Measurements from ENCODE around the gene ATXN7. TPM values are rescaled to one million over a fixed set of nuclear protein-coding genes. Genes with fewer than 3 reads are reported as not detected.
A peak's percentile ranks its signal among the peaks of the same experiment; 100 is the strongest.

The ATXN7 gene
- total and polyA plus RNA-seq, 10 of the 15 experiments (the other 5 are each of a cell fraction or from before 2014, with no cell fraction given) = 0.83 to 24.6 (median 8.5) TPM

DNA sequence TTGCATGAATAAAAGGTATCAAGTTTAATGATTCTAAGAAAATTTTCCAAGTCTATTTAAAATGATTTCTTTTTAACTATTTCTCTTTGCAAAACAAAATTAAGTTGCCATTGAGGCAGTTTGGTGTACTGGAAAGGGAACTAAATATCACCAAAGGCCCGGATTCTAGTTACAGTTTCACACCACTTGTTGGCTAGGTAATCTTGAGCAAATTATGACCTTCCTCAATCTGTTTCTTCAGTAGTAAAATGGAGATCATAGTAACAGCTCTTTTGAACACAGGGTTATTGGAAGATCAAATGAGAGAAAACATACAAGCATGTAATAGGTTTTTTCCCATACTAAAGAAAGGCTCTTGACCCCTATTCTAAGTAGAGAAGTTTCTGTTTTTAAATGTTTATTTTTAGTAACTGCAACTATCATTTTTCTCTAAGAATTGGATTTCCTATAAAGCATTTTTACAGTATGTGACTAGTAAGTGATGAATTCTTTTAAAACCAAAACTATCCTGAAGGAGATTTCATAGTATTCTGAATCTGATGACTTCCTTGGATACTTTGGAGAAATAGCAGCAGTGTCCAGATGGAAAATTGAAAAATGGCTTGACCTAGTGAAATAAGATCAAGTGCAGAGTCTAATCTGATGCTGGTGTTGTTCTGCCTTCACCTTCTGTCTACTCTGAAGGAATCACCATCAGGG lies 32.8 kb downstream of the ATXN7 start:
- ATAC-seq (peak; percentile 92), FAIRE-seq (peak; percentile 78), DNase-seq (ENCODE audit: low read depth, low spot score) (no peak)
- WGBS (ENCODE audit: insufficient coverage, insufficient replicate concordance, low lambda C conversion rate, missing lambda C conversion rate) = 0% methylated on average over 1 of the region's 1 CpG
- in situ Hi-C loops (cut with MboI) (no loop called here), intact Hi-C loops (cut with micrococcal nuclease; ENCODE audit: unreplicated experiment) (no loop called here)
- SMC1A ChIA-PET (ENCODE audit: uncharacterized antibody, unreplicated experiment) = interaction anchor here (0.6 to 2.3 kb wide), 9 partner anchors 13 to 1174 kb away, joined by 3 to 9 read pairs (median 5); no protein-coding TSS in a partner anchor
- no peak overlapping the region for H2AFZ ChIP-seq (ENCODE audit: control insufficient read depth, low read depth, low read length)
- RAD21 ChIA-PET (ENCODE audit: unreplicated experiment) = interaction anchor here (0.9 to 1.3 kb wide), 4 partner anchors 13 to 39 kb away, joined by 3 to 4 read pairs (median 4); no protein-coding TSS in a partner anchor
- peak overlapping the region; percentile 50 for H3K4me2 ChIP-seq (ENCODE audit: control insufficient read depth, insufficient read depth)
- POLR2A ChIA-PET = interaction anchor here (0.8 kb wide), 2 partner anchors 15 to 22 kb away, joined by 3 read pairs; no protein-coding TSS in a partner anchor
- no peak overlapping the region; the same call in 1 of the 2 replicates for H3K4me3 ChIP-seq
- H3K9ac ChIP-seq (ENCODE audit: control insufficient read depth, insufficient read depth, low read length) = no peak overlapping the region
- peaks cover 2 to 8% of the 10 kb centered on the region in 2 experiments for H3K36me3 ChIP-seq (ENCODE audit: control insufficient read depth in 2 of 2, insufficient read depth in 2 of 2, low read length in 1 of 2)
- no TSS peak for BruUV-seq (replicated peaks)
- H3K27ac ChIP-seq (ENCODE audit: control insufficient read depth, insufficient read depth) = peak overlapping the region; percentile 13
- H3K27me3 ChIP-seq (replicated peaks in 1 of 2; ENCODE audit: control insufficient read depth in 2 of 2, insufficient read depth in 2 of 2, low read length in 1 of 2) = no peaks in the 10 kb centered on the region
- H3K4me1 ChIP-seq (ENCODE audit: control insufficient read depth, insufficient read depth, low read length) = peaks cover 11% of the 10 kb centered on the region; the same call in 1 of the 2 replicates
- CTCF ChIA-PET = interaction anchor here (1.0 to 1.2 kb wide), 4 partner anchors 10 to 127 kb away, joined by 3 to 4 read pairs (median 3); no protein-coding TSS in a partner anchor
- no peaks in the 10 kb centered on the region; the same call in 2 of the 3 replicates for H3K9me3 ChIP-seq (replicated peaks; ENCODE audit: control insufficient read depth, insufficient read depth, low read length)
- H4K20me1 ChIP-seq (ENCODE audit: control insufficient read depth, insufficient read depth) = no peaks in the 10 kb centered on the region
- peaks cover 20% of the 10 kb centered on the region for H3K79me2 ChIP-seq (ENCODE audit: control insufficient read depth, insufficient read depth, low read length)
- TF ChIP-seq NFXL1 (IDR thresholded peaks at IDR 0.05; ENCODE audit: borderline replicate concordance) = 0 out of 2 replicates have a peak, but pooled peaks have one; percentile 4
- no peak for TF ChIP-seq MXI1 (IDR thresholded peaks at IDR 0.05; ENCODE audit: low read depth, low read length)
- TF ChIP-seq JUND (IDR thresholded peaks at IDR 0.05; ENCODE audit: low read depth, low read length) = no peak

DNA sequence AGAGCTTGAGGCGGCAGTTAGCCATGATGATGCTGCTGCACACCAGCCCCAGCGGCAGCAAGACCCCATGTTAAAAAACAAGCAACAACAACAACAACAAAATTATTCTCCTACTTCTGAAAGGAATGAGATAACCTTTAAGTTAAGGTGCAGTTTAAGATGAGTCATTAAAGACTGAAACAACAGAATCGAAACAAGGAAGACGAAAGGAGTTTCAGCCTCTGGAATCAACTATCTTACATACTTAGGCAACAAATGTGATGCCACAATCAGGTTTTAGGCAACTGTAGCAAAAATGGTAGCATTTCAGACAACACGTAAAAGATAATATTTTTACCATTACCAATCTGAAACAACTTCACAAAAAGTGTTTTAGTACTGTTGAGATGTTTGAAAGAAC lies 36.3 kb downstream of the ATXN7 start:
- Histone ChIP-seq H2AFZ (ENCODE audit: control insufficient read depth, low read depth, low read length) (no peak overlapping the region), H3K79me2 (ENCODE audit: control insufficient read depth, insufficient read depth, low read length) (peaks cover 14% of the 10 kb centered on the region), H4K20me1 (ENCODE audit: control insufficient read depth, insufficient read depth) (no peaks in the 10 kb centered on the region), H3K36me3 (ENCODE audit: control insufficient read depth in 2 of 2, insufficient read depth in 2 of 2, low read length in 1 of 2) (peaks cover 2 to 7% of the 10 kb centered on the region in 2 experiments), H3K27me3 (replicated peaks in 1 of 2; ENCODE audit: control insufficient read depth in 2 of 2, insufficient read depth in 2 of 2, low read length in 1 of 2) (no peaks in the 10 kb centered on the region), H3K4me2 (ENCODE audit: control insufficient read depth, insufficient read depth) (no peak overlapping the region), H3K4me1 (ENCODE audit: control insufficient read depth, insufficient read depth, low read length) (peaks cover 11% of the 10 kb centered on the region; the same call in 1 of the 2 replicates), H3K27ac (ENCODE audit: control insufficient read depth, insufficient read depth) (no peak overlapping the region), H3K9me3 (replicated peaks; ENCODE audit: control insufficient read depth, insufficient read depth, low read length) (no peaks in the 10 kb centered on the region; the same call in 2 of the 3 replicates), H3K4me3 (no peak overlapping the region), H3K9ac (ENCODE audit: control insufficient read depth, insufficient read depth, low read length) (no peak overlapping the region)
- ChIA-PET RAD21 (ENCODE audit: unreplicated experiment) (no interaction called here), CTCF (interaction anchor here (2.2 kb wide), 1 partner anchor 93 kb away, joined by 4 read pairs; no protein-coding TSS in a partner anchor), POLR2A (interaction anchor here (1.0 to 1.4 kb wide), 2 partner anchors 10 to 14 kb away, joined by 3 read pairs; no protein-coding TSS in a partner anchor), SMC1A (ENCODE audit: uncharacterized antibody, unreplicated experiment) (interaction anchor here (1.4 to 1.5 kb wide), 2 partner anchors 61 to 63 kb away, joined by 3 to 4 read pairs; no protein-coding TSS in a partner anchor)
- BruUV-seq (replicated peaks) = no TSS peak
- in situ Hi-C loops (cut with MboI) (no loop called here), intact Hi-C loops (cut with micrococcal nuclease; ENCODE audit: unreplicated experiment) (no loop called here)
- FAIRE-seq (no peak), DNase-seq (ENCODE audit: low read depth, low spot score) (no peak), ATAC-seq (no peak)
- 98% methylated on average over 5 of the region's 5 CpGs for WGBS (ENCODE audit: insufficient coverage, insufficient replicate concordance, low lambda C conversion rate, missing lambda C conversion rate)
- no peak for TF ChIP-seq KDM1A (IDR thresholded peaks at IDR 0.05; ENCODE audit: borderline replicate concordance)
- TF ChIP-seq YBX1 (IDR thresholded peaks at IDR 0.05) = no peak
- TF ChIP-seq IKZF1 (conservative IDR thresholded peaks at IDR 0.05) = no peak
- TF ChIP-seq TCF3 (IDR thresholded peaks at IDR 0.05; ENCODE audit: borderline replicate concordance, insufficient read depth, low read depth, low read length) = no peak
- no peak for TF ChIP-seq RCOR1 (conservative IDR thresholded peaks at IDR 0.05; ENCODE audit: low read depth, low read length)
- no peak for TF ChIP-seq BACH1 (IDR thresholded peaks at IDR 0.05; ENCODE audit: borderline replicate concordance)
- TF ChIP-seq SREBF2 (IDR thresholded peaks at IDR 0.05; ENCODE audit: low read length) = no peak
- no peak for TF ChIP-seq RELA (IDR thresholded peaks at IDR 0.05; ENCODE audit: borderline replicate concordance, partially characterized antibody)
- TF ChIP-seq MTA2 (IDR thresholded peaks at IDR 0.05; ENCODE audit: low read depth) = no peak
- TF ChIP-seq CBFB (IDR thresholded peaks at IDR 0.05; ENCODE audit: low read depth) = no peak
- TF ChIP-seq RBBP5 (conservative IDR thresholded peaks at IDR 0.05) = no peak
- no peak for TF ChIP-seq ZSCAN29 (IDR thresholded peaks at IDR 0.05)
- no peak for TF ChIP-seq SMAD5 (IDR thresholded peaks at IDR 0.05; ENCODE audit: low read depth)
- no peak for TF ChIP-seq SMC3 (IDR thresholded peaks at IDR 0.05; ENCODE audit: borderline replicate concordance, low read length)
- TF ChIP-seq DPF2 (IDR thresholded peaks at IDR 0.05) = no peak
- no peak for TF ChIP-seq HCFC1 (IDR thresholded peaks at IDR 0.05; ENCODE audit: low read length)
- TF ChIP-seq KAT2A (conservative IDR thresholded peaks at IDR 0.05; ENCODE audit: control insufficient read depth, low read depth, low read length) = no peak

Data from GM12878 (cell line).